ENCODE measurements around the gene PIP4K2B.

PIP4K2B gene

GRCh38 chr17:38751808-38752307, 47.5 kb downstream of the PIP4K2B start:
- Histone ChIP-seq H4K91ac (ENCODE audit: low read length) (peak overlapping the region; percentile 71), H3K79me1 (replicated peaks; ENCODE audit: low read length, poor library complexity, severe bottlenecking) (peaks cover 15% of the 10 kb centered on the region), H2BK5ac (ENCODE audit: low read depth, low read length, poor library complexity, severe bottlenecking) (no peak overlapping the region), H3K4me3 (ENCODE audit: insufficient read depth in 1 of 2, low read depth in 1 of 2, low read length in 2 of 2) (peak overlapping the region; percentile 65 to 88), H3K14ac (ENCODE audit: low read length in 2 of 2) (peak overlapping the region in 1 of 2 experiments; percentile 35), H3K4me1 (ENCODE audit: control insufficient read depth, insufficient read depth, low read depth, low read length) (peaks cover 31% of the 10 kb centered on the region), H3K27me3 (ENCODE audit: control insufficient read depth in 1 of 2, insufficient read depth in 1 of 2, low read length in 2 of 2) (no peaks in the 10 kb centered on the region), H2BK12ac (ENCODE audit: low read length in 2 of 2) (no peak overlapping the region), H2AFZ (ENCODE audit: low read depth, low read length) (peak overlapping the region; percentile 66), H3K4me2 (ENCODE audit: low read length, poor library complexity, severe bottlenecking) (peak overlapping the region; percentile 96), H2AK5ac (ENCODE audit: low read length, severe bottlenecking) (no peak overlapping the region), H3K36me3 (ENCODE audit: control insufficient read depth in 1 of 2, insufficient read depth in 2 of 2, low read depth in 1 of 2, low read length in 2 of 2) (peaks cover 30 to 32% of the 10 kb centered on the region in 2 experiments), H3K23ac (ENCODE audit: low read length in 2 of 2) (no peak overlapping the region), H3K4ac (ENCODE audit: low read depth in 1 of 2, low read length in 2 of 2) (no peak overlapping the region), H4K8ac (ENCODE audit: low read length) (peak overlapping the region; percentile 59), H3K27ac (ENCODE audit: low read length, poor library complexity, severe bottlenecking) (peak overlapping the region; percentile 39), H3K9me3 (ENCODE audit: control insufficient read depth, low read length) (no peaks in the 10 kb centered on the region), H2BK15ac (ENCODE audit: low read depth, poor library complexity, severe bottlenecking) (no peak overlapping the region), H2BK120ac (ENCODE audit: low read depth, low read length) (no peak overlapping the region), H3K18ac (ENCODE audit: low read depth in 1 of 2, low read length in 2 of 2) (peak overlapping the region; percentile 40 to 54), H3K9ac (ENCODE audit: low read length) (peak overlapping the region; percentile 95)
- DNase-seq = peak; percentile 94
- under 1% methylated on average over 44 of the region's 44 CpGs for WGBS

DNA sequence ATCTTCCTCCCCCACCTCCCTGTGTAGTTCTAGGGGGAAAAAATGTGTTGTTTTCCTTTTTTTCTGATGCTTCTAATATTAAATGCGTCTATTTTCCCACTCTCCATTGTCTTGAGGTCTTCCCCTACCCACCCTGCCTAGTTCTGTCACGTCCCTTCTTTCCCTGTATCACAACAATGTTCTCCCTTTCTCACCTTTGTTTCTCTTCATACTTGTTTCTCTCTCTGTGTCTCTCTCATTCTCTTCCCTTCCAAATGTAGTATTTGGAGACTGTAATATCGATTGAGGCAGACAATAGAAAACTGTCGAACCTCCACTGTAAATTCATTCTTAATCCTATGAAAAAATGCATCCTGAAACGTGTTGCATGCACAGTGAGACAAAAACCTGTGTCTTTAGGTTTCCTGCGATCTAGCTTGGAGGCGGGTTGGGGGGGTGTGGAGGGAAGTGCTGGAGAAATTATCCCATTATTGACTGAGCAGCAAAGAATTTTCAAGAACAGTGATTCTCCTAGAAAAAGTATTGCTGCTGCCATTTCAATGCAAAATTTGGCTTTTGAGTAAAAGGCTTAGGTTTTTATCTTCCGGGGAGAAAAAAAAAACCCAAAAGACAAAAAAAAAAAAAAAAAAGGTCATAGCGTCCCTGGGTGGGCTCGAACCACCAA, 48.1 kb downstream of the PIP4K2B start:
- Histone ChIP-seq H3K36me3 (ENCODE audit: control insufficient read depth in 1 of 2, insufficient read depth in 2 of 2, low read depth in 1 of 2, low read length in 2 of 2) (peaks cover 24 to 27% of the 10 kb centered on the region in 2 experiments), H2BK120ac (ENCODE audit: low read depth, low read length) (no peak overlapping the region), H3K23ac (ENCODE audit: low read length in 2 of 2) (no peak overlapping the region), H4K8ac (ENCODE audit: low read length) (no peak overlapping the region), H3K79me1 (replicated peaks; ENCODE audit: low read length, poor library complexity, severe bottlenecking) (peaks cover 15% of the 10 kb centered on the region), H3K9ac (ENCODE audit: low read length) (peak overlapping the region; percentile 52), H3K4me1 (ENCODE audit: control insufficient read depth, insufficient read depth, low read depth, low read length) (peaks cover 37% of the 10 kb centered on the region), H4K91ac (ENCODE audit: low read length) (no peak overlapping the region), H3K14ac (ENCODE audit: low read length in 2 of 2) (no peak overlapping the region), H3K4ac (ENCODE audit: low read depth in 1 of 2, low read length in 2 of 2) (no peak overlapping the region), H3K27me3 (ENCODE audit: control insufficient read depth in 1 of 2, insufficient read depth in 1 of 2, low read length in 2 of 2) (no peaks in the 10 kb centered on the region), H3K9me3 (ENCODE audit: control insufficient read depth, low read length) (no peaks in the 10 kb centered on the region), H2BK15ac (ENCODE audit: low read depth, poor library complexity, severe bottlenecking) (no peak overlapping the region), H3K4me3 (ENCODE audit: insufficient read depth in 1 of 2, low read depth in 1 of 2, low read length in 2 of 2) (peak overlapping the region in 1 of 2 experiments; percentile 88), H3K4me2 (ENCODE audit: low read length, poor library complexity, severe bottlenecking) (peak overlapping the region; percentile 97), H2BK12ac (ENCODE audit: low read length in 2 of 2) (no peak overlapping the region), H2AK5ac (ENCODE audit: low read length, severe bottlenecking) (no peak overlapping the region), H3K18ac (ENCODE audit: low read depth in 1 of 2, low read length in 2 of 2) (no peak overlapping the region), H2BK5ac (ENCODE audit: low read depth, low read length, poor library complexity, severe bottlenecking) (no peak overlapping the region), H3K27ac (ENCODE audit: low read length, poor library complexity, severe bottlenecking) (peak overlapping the region; percentile 65), H2AFZ (ENCODE audit: low read depth, low read length) (no peak overlapping the region)
- WGBS = 1% methylated on average over 7 of the region's 10 CpGs
- DNase-seq = no peak

DNA sequence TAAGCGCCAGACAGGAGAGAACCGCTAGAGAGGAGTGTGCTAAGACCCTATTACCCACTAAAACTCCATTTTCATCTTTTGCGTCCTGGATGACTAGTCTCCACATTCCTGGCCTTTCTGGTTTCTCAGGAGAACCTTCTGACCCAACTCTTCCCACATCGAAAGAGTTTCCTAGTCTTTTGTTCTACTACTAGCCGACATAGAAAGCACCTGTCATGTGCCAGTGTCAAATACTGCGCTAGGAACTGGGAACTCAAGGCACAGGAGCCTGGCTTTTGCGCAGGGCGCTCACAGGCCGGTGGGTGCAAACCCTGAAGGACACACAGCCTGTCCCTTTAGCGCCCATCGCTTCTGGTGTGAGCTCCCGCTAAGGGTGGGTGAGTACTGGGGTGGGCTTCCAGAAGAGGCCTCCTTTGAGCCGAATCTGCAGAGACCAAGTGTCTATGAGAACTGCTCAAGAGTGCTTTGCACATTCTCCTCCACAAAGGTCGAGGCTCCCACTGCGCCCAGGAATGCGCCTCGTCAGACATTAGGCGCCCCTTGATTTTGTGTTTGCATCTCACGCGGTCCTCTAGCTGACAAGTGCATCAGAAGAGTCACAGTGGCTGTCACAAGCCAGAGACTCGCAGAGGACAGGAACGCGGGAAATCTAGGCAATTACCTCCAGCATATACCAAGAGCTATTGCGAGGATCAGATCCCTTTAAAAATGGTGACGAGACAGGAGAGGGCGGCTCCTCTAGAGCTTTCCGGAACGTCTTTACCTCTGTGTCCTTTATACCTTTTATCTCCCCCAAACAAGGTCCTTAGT, 48.8 kb downstream of the PIP4K2B start:
- H4K91ac ChIP-seq (ENCODE audit: low read length) = no peak overlapping the region
- peaks cover 8% of the 10 kb centered on the region for H3K79me1 ChIP-seq (replicated peaks; ENCODE audit: low read length, poor library complexity, severe bottlenecking)
- H3K4me1 ChIP-seq (ENCODE audit: control insufficient read depth, insufficient read depth, low read depth, low read length) = peaks cover 45% of the 10 kb centered on the region
- H2BK120ac ChIP-seq (ENCODE audit: low read depth, low read length) = no peak overlapping the region
- H3K27me3 ChIP-seq (ENCODE audit: control insufficient read depth in 1 of 2, insufficient read depth in 1 of 2, low read length in 2 of 2) = no peaks in the 10 kb centered on the region
- H3K9ac ChIP-seq (ENCODE audit: low read length) = peak overlapping the region; percentile 86
- H3K23ac ChIP-seq (ENCODE audit: low read length in 2 of 2) = no peak overlapping the region
- peaks cover 17 to 20% of the 10 kb centered on the region in 2 experiments for H3K36me3 ChIP-seq (ENCODE audit: control insufficient read depth in 1 of 2, insufficient read depth in 2 of 2, low read depth in 1 of 2, low read length in 2 of 2)
- no peak overlapping the region for H2BK5ac ChIP-seq (ENCODE audit: low read depth, low read length, poor library complexity, severe bottlenecking)
- H3K4me2 ChIP-seq (ENCODE audit: low read length, poor library complexity, severe bottlenecking) = peak overlapping the region; percentile 97
- no peak overlapping the region for H2BK15ac ChIP-seq (ENCODE audit: low read depth, poor library complexity, severe bottlenecking)
- H3K18ac ChIP-seq (ENCODE audit: low read depth in 1 of 2, low read length in 2 of 2) = no peak overlapping the region
- WGBS = 8% methylated on average over 28 of the region's 28 CpGs
- no peaks in the 10 kb centered on the region for H3K9me3 ChIP-seq (ENCODE audit: control insufficient read depth, low read length)
- H3K4me3 ChIP-seq (ENCODE audit: insufficient read depth in 1 of 2, low read depth in 1 of 2, low read length in 2 of 2) = peak overlapping the region; percentile 46 to 88
- no peak overlapping the region for H4K8ac ChIP-seq (ENCODE audit: low read length)
- no peak overlapping the region for H2AFZ ChIP-seq (ENCODE audit: low read depth, low read length)
- no peak overlapping the region for H2AK5ac ChIP-seq (ENCODE audit: low read length, severe bottlenecking)
- no peak overlapping the region for H3K27ac ChIP-seq (ENCODE audit: low read length, poor library complexity, severe bottlenecking)
- DNase-seq = peak; percentile 53
- H2BK12ac ChIP-seq (ENCODE audit: low read length in 2 of 2) = no peak overlapping the region
- no peak overlapping the region for H3K14ac ChIP-seq (ENCODE audit: low read length in 2 of 2)
- H3K4ac ChIP-seq (ENCODE audit: low read depth in 1 of 2, low read length in 2 of 2) = no peak overlapping the region

GRCh38 chr17:38750044-38750311, 49.4 kb downstream of the PIP4K2B start:
- Histone ChIP-seq H3K18ac (ENCODE audit: low read depth in 1 of 2, low read length in 2 of 2) (peak overlapping the region in 1 of 2 experiments; percentile 82), H3K23ac (ENCODE audit: low read length in 2 of 2) (no peak overlapping the region), H3K9ac (ENCODE audit: low read length) (peak overlapping the region; percentile 86), H4K8ac (ENCODE audit: low read length) (no peak overlapping the region), H3K4me2 (ENCODE audit: low read length, poor library complexity, severe bottlenecking) (peak overlapping the region; percentile 97), H2BK12ac (ENCODE audit: low read length in 2 of 2) (no peak overlapping the region), H3K4me1 (ENCODE audit: control insufficient read depth, insufficient read depth, low read depth, low read length) (peaks cover 48% of the 10 kb centered on the region), H3K9me3 (ENCODE audit: control insufficient read depth, low read length) (no peaks in the 10 kb centered on the region), H2BK5ac (ENCODE audit: low read depth, low read length, poor library complexity, severe bottlenecking) (no peak overlapping the region), H3K14ac (ENCODE audit: low read length in 2 of 2) (no peak overlapping the region), H2AK5ac (ENCODE audit: low read length, severe bottlenecking) (no peak overlapping the region), H3K4me3 (ENCODE audit: insufficient read depth in 1 of 2, low read depth in 1 of 2, low read length in 2 of 2) (peak overlapping the region; percentile 61 to 88), H4K91ac (ENCODE audit: low read length) (no peak overlapping the region), H3K27me3 (ENCODE audit: control insufficient read depth in 1 of 2, insufficient read depth in 1 of 2, low read length in 2 of 2) (no peaks in the 10 kb centered on the region), H3K4ac (ENCODE audit: low read depth in 1 of 2, low read length in 2 of 2) (peak overlapping the region; percentile 9 to 60), H3K79me1 (replicated peaks; ENCODE audit: low read length, poor library complexity, severe bottlenecking) (peaks cover 8% of the 10 kb centered on the region), H2BK15ac (ENCODE audit: low read depth, poor library complexity, severe bottlenecking) (no peak overlapping the region), H2BK120ac (ENCODE audit: low read depth, low read length) (no peak overlapping the region), H2AFZ (ENCODE audit: low read depth, low read length) (peak overlapping the region; percentile 2), H3K27ac (ENCODE audit: low read length, poor library complexity, severe bottlenecking) (no peak overlapping the region), H3K36me3 (ENCODE audit: control insufficient read depth in 1 of 2, insufficient read depth in 2 of 2, low read depth in 1 of 2, low read length in 2 of 2) (peaks cover 15% of the 10 kb centered on the region in 2 experiments)
- WGBS = 2% methylated on average over 12 of the region's 12 CpGs
- DNase-seq = no peak

All from mesenchymal stem cell (in vitro differentiated cells and primary cell).